Heart left ventricle (tissue), 13 donors: ENCODE results near the gene BNC2.

Source experiments
- POLR2A ChIP-seq, 2 donors: fragments of 450-650 bp; IDR thresholded peaks; one replicate each; pipeline ENCODE4 v1.6.1; 2017; ENCODE audit warnings: antibody characterized with exemption in 2 of 2, mild to moderate bottlenecking in 2 of 2, moderate library complexity in 2 of 2
- TF ChIP-seq, protein P1 (sequence below), 12 donors: fragments of 200-600 bp; sonication (generic) in 4 of 12; IDR thresholded peaks; one replicate each; pipeline versions ENCODE4 v1.5.0 to v1.8.0; 2018 to 2022; ENCODE audit warnings: antibody characterized with exemption in 12 of 12, mild to moderate bottlenecking in 5 of 12
- donor health status: ischemic (EF 13 %, LVEDD 7.1; RV severe dilation, severe dysfunction).
- donor health status: DM: no; HTN: yes; CAD: no.
- donor health status: DM: no; HTN: no; CAD: no.
- donor health status: ischemic (EF 25% LVEDD 6.9; RV normal size, moderate dysfunction).
- donor health status: ischemic (EF 25% LVEDD 5.7; RV mildly dilated, moderate dysfunction).
- donor health status: ischemic (EF 35%, LVEDD 5.7; RV mildly dilated, moderate dysfunction).
- donor health status: nonischemic (EF 11% LVEDD 7.7; RV severe dilation, severe dysfunction).
- donor health status: DM: yes; HTN: yes; CAD: no.
- donor health status: PGD.
- donor health status: ischemic (EF 29% LVEDD 5.4; RV normal size, mild dysfunction).
- donor health status: nonischemic (EF 23%, LVEDD 6.1; RV moderate dilation, normal function).

DNA sequence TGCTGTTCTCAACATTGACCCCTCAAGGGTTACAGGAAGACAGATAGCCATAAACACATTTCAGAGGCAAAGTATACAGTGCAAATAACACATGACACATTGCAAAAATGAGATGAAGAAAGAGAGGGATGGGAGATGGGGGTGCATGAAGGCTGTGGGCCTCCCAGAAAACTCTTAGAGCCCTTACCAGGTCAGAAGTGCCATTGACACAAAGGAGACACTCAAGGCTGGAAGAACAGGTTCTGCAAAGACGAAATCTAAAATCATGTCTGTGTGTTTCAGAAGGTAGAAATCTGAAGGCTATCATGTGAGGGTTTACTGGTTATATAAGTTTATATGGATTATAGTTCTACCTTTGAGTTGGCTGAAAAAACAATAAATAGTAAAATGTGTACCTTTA is 318.8 kb downstream of the BNC2 start:
- TF ChIP-seq, protein P1, sequence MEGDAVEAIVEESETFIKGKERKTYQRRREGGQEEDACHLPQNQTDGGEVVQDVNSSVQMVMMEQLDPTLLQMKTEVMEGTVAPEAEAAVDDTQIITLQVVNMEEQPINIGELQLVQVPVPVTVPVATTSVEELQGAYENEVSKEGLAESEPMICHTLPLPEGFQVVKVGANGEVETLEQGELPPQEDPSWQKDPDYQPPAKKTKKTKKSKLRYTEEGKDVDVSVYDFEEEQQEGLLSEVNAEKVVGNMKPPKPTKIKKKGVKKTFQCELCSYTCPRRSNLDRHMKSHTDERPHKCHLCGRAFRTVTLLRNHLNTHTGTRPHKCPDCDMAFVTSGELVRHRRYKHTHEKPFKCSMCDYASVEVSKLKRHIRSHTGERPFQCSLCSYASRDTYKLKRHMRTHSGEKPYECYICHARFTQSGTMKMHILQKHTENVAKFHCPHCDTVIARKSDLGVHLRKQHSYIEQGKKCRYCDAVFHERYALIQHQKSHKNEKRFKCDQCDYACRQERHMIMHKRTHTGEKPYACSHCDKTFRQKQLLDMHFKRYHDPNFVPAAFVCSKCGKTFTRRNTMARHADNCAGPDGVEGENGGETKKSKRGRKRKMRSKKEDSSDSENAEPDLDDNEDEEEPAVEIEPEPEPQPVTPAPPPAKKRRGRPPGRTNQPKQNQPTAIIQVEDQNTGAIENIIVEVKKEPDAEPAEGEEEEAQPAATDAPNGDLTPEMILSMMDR (IDR thresholded peaks at IDR 0.05), result no peak
- TF ChIP-seq POLR2A (IDR thresholded peaks at IDR 0.05), result no peak
